GM12878 (cell line): Measurements from ENCODE around the gene ANO1. TPM values are rescaled to one million over a fixed set of nuclear protein-coding genes. Genes with fewer than 3 reads are reported as not detected.

Source experiments
- ATAC-seq: fragments of 200-7000 bp; cut with Tn5 transposase; 3 replicates; pipeline ENCODE4 v1.9.1; 2020; ENCODE audit warnings: mild to moderate bottlenecking, moderate library complexity
- BruUV-seq: library from RNA; stranded (reverse); fragments of 400-500 nt; replicated peaks from 2 replicates; lab custom pipeline; 2021; lab: Mats Ljungman, UMichigan
- CTCF ChIA-PET: fragments of 300-600 bp; sonication (Branson Sonifier 250); formaldehyde crosslinking; extraction: SDS; loops from one replicate; lab custom pipeline; 2021; ENCODE audit warnings: inconsistent platforms; lab: Yijun Ruan, JAX
- POLR2A ChIA-PET: fragments of 350-600 bp; formaldehyde crosslinking; extraction: SDS; loops from one replicate; lab custom pipeline; 2021; ENCODE audit warnings: inconsistent platforms; lab: Charles Lee
- RAD21 ChIA-PET: fragments of 300-600 bp; sonication (Branson Sonifier 250); formaldehyde crosslinking; loops from one replicate; lab custom pipeline; 2023; ENCODE audit warnings: antibody characterized with exemption; ENCODE audit not compliant: unreplicated experiment; lab: Charles Lee
- SMC1A ChIA-PET: fragments of 300-600 bp; sonication (Branson Sonifier 250); formaldehyde crosslinking; loops from one replicate; lab custom pipeline; 2023; ENCODE audit not compliant: unreplicated experiment, uncharacterized antibody; lab: Charles Lee
- DNase-seq: peaks from one replicate; pipeline ENCODE4 v3.0.0-alpha.2; 2011; ENCODE audit warnings: low read depth, low spot score
- FAIRE-seq: peaks from 3 replicates; lab custom pipeline; 2011; peaks lifted over from hg19 to GRCh38; lab: Jason Lieb, UNC
- H2AFZ ChIP-seq: 2 replicates; pipeline ENCODE4 v1.6.0; 2011; ENCODE audit warnings: low read depth, low read length, control low read depth; ENCODE audit not compliant: control insufficient read depth
- H3K27ac ChIP-seq: 2 replicates; pipeline ENCODE4 v1.5.1; 2011; ENCODE audit warnings: control low read depth; ENCODE audit not compliant: control insufficient read depth, insufficient read depth
- H3K27me3 ChIP-seq, 2 experiments: replicated peaks in 1 of 2; 2 replicates each; pipeline versions ENCODE4 v1.6.0 to v1.6.1; 2011; ENCODE audit warnings: low read length in 1 of 2; ENCODE audit not compliant: control insufficient read depth in 2 of 2, insufficient read depth in 2 of 2
- H3K36me3 ChIP-seq, 2 experiments: 2 replicates each; pipeline ENCODE4 v1.5.1; 2011; ENCODE audit warnings: low read length in 1 of 2; ENCODE audit not compliant: control insufficient read depth in 2 of 2, insufficient read depth in 2 of 2
- H3K4me1 ChIP-seq: 2 replicates; pipeline ENCODE4 v1.6.1; 2011; ENCODE audit warnings: mild to moderate bottlenecking, low read length, moderate library complexity, mixed read lengths; ENCODE audit not compliant: control insufficient read depth, insufficient read depth
- H3K4me2 ChIP-seq: 2 replicates; pipeline ENCODE4 v1.6.0; 2011; ENCODE audit warnings: control low read depth; ENCODE audit not compliant: control insufficient read depth, insufficient read depth
- H3K4me3 ChIP-seq: fragments of 200-600 bp; sonication (generic); 2 replicates; pipeline ENCODE4 v1.5.1; 2016
- H3K79me2 ChIP-seq: 2 replicates; pipeline ENCODE4 v1.6.0; 2011; ENCODE audit warnings: low read length; ENCODE audit not compliant: control insufficient read depth, insufficient read depth
- H3K9ac ChIP-seq: 2 replicates; pipeline ENCODE4 v1.8.0; 2011; ENCODE audit warnings: low read length, control low read depth, mixed read lengths; ENCODE audit not compliant: control insufficient read depth, insufficient read depth
- H3K9me3 ChIP-seq: replicated peaks from 3 replicates; pipeline ENCODE4 v1.5.1; 2011; ENCODE audit warnings: mild to moderate bottlenecking, low read length; ENCODE audit not compliant: control insufficient read depth, insufficient read depth
- H4K20me1 ChIP-seq: 2 replicates; pipeline ENCODE4 v1.6.0; 2011; ENCODE audit not compliant: control insufficient read depth, insufficient read depth
- CEBPB ChIP-seq, 2 experiments: fragments of 150-350 bp in 1 of 2; IDR thresholded peaks; 2 replicates each; pipeline ENCODE4 v1.6.1; 2012 to 2014; ENCODE audit warnings: low read depth in 2 of 2, low read length in 2 of 2, borderline replicate concordance in 1 of 2, inconsistent platforms in 1 of 2
- EP300 ChIP-seq, 2 experiments: fragments of 150-350 bp in 1 of 2; IDR thresholded peaks; 2 replicates each; pipeline ENCODE4 v1.6.1; 2011 to 2012; ENCODE audit warnings: low read depth in 2 of 2, low read length in 2 of 2, borderline replicate concordance in 1 of 2, improper control_type of control experiment in 1 of 2, inconsistent platforms in 1 of 2; ENCODE audit not compliant: control insufficient read depth in 1 of 2
- MXI1 ChIP-seq: fragments of 150-350 bp; IDR thresholded peaks from 2 replicates; pipeline ENCODE4 v1.6.1; 2011; ENCODE audit warnings: low read depth, mild to moderate bottlenecking, inconsistent platforms, low read length, improper control_type of control experiment
- NFYB ChIP-seq: IDR thresholded peaks from 2 replicates; pipeline ENCODE4 v1.6.1; 2011; ENCODE audit warnings: low read depth, mild to moderate bottlenecking, low read length, improper control_type of control experiment, moderate library complexity; ENCODE audit not compliant: insufficient read depth
- NKRF ChIP-seq: fragments of 450-650 bp; conservative IDR thresholded peaks from 2 replicates; pipeline ENCODE4 v1.6.1; 2017; ENCODE audit warnings: mild to moderate bottlenecking, moderate library complexity
- PML ChIP-seq: IDR thresholded peaks from 2 replicates; pipeline ENCODE4 v1.6.1; 2012; ENCODE audit warnings: low read length, inconsistent platforms
- POLR2AphosphoS5 ChIP-seq: IDR thresholded peaks from 2 replicates; pipeline ENCODE4 v1.6.1; 2011; ENCODE audit warnings: mild to moderate bottlenecking, low read length, inconsistent platforms
- RAD21 ChIP-seq: IDR thresholded peaks from 2 replicates; pipeline ENCODE4 v1.6.1; 2011; ENCODE audit warnings: mild to moderate bottlenecking, low read depth, low read length, moderate library complexity; ENCODE audit not compliant: insufficient read depth
- RB1 ChIP-seq: fragments of 450-650 bp; formaldehyde crosslinking; IDR thresholded peaks from 2 replicates; pipeline ENCODE4 v1.6.1; 2017; ENCODE audit warnings: mild to moderate bottlenecking, borderline replicate concordance
- RELB ChIP-seq: fragments of 450-650 bp; IDR thresholded peaks from 2 replicates; pipeline ENCODE4 v1.6.1; 2017; ENCODE audit warnings: low read depth, mild to moderate bottlenecking, moderate library complexity
- SIN3A ChIP-seq: IDR thresholded peaks from 2 replicates; pipeline ENCODE4 v1.6.1; 2012; ENCODE audit warnings: low read depth, low read length, improper control_type of control experiment
- SPI1 ChIP-seq: IDR thresholded peaks from 2 replicates; pipeline ENCODE4 v1.6.1; 2011; ENCODE audit warnings: low read depth, mild to moderate bottlenecking, low read length, moderate library complexity, borderline replicate concordance; ENCODE audit not compliant: insufficient read depth
- TCF7 ChIP-seq: IDR thresholded peaks from 2 replicates; pipeline ENCODE4 v1.6.1; 2014; ENCODE audit warnings: antibody characterized with exemption, borderline replicate concordance
- ZNF384 ChIP-seq: IDR thresholded peaks from 2 replicates; pipeline ENCODE4 v1.6.1; 2012; ENCODE audit warnings: low read depth, mild to moderate bottlenecking, low read length, improper control_type of control experiment, borderline replicate concordance
- ZNF687 ChIP-seq: fragments of 450-650 bp; IDR thresholded peaks from 2 replicates; pipeline ENCODE4 v1.6.1; 2017; ENCODE audit warnings: mild to moderate bottlenecking, moderate library complexity
- WGBS: methylation state at CpG from one replicate; pipeline ENCODE4 v1.1.6; 2016; ENCODE audit warnings: low lambda C conversion rate; ENCODE audit not compliant: insufficient replicate concordance, insufficient coverage; ENCODE audit errors: missing lambda C conversion rate; 5-methylcytosine and 5-hydroxymethylcytosine counted together
- in situ Hi-C: fragments of 300-500 bp; cut with MboI; formaldehyde crosslinking; loops from 9 replicates; pipeline ENCODE4 v1.14.3; 2018; ENCODE audit warnings: mixed read lengths
- intact Hi-C: fragments of 100-400 bp; cut with micrococcal nuclease; formaldehyde crosslinking; loops from one replicate; pipeline ENCODE4 v1.14.2; 2022; ENCODE audit not compliant: unreplicated experiment
- polyA plus RNA-seq, 11 experiments: library from polyadenylated mRNA; depleted of rRNA in 4 of 11; unstranded in 6 of 11; stranded (reverse) in 5 of 11; fragments of >200 nt; fragmentation: Nextera tagmentation in 4 of 11; fragmentation: Illumina TruSeq in 1 of 11; extraction: Ambion mirVana in 4 of 11; extraction: Trizol in 1 of 11; gene quantifications; 1 replicate in 1 of 11; 2 replicates in 10 of 11; pipeline versions ENCODE4 v1.2.1 to v1.2.3, GENCODE V29; 2011 to 2016; ENCODE audit warnings: inconsistent platforms in 2 of 11, missing spikeins in 2 of 11, low read depth in 1 of 11
- total RNA-seq, 4 experiments: library from RNA; depleted of rRNA in 3 of 4; stranded (reverse); fragments of >200 nt in 3 of 4; fragmentation: Illumina TruSeq in 1 of 4; extraction: Trizol in 1 of 4; gene quantifications; 2 replicates each; pipeline versions ENCODE4 v1.2.1 to v1.2.3, GENCODE V29; 2013 to 2021

Gene ANO1
- total and polyA plus RNA-seq, 10 of the 15 experiments (the other 5 are each of a cell fraction or from before 2014, with no cell fraction given), result 0.01 to 0.38 (median 0.06) TPM; not detected in 7

- FAIRE-seq (no peak), ATAC-seq (no peak), DNase-seq (no peak)
- Histone ChIP-seq H3K27ac (no peak overlapping the region), H3K27me3 (peaks cover 2 to 3% of the 10 kb centered on the region in 2 experiments; a peak in 2 of 4 replicates), H3K79me2 (no peaks in the 10 kb centered on the region), H4K20me1 (no peaks in the 10 kb centered on the region), H3K36me3 (no peaks in the 10 kb centered on the region), H3K4me2 (no peak overlapping the region), H3K4me1 (no peaks in the 10 kb centered on the region), H3K9me3 (no peaks in the 10 kb centered on the region), H3K9ac (no peak overlapping the region), H2AFZ (no peak overlapping the region), H3K4me3 (no peak overlapping the region)
- in situ Hi-C loops, result no loop called here
- BruUV-seq, result no TSS peak
- RAD21 ChIA-PET, result no interaction called here
- CTCF ChIA-PET, result interaction anchor here (0.5 to 1.1 kb wide), 2 partner anchors 108 to 155 kb away, joined by 3 to 4 read pairs; no protein-coding TSS in a partner anchor
- POLR2A ChIA-PET, result no interaction called here
- SMC1A ChIA-PET, result interaction anchor here (0.7 kb wide), 1 partner anchor 16 kb away, joined by 3 read pairs; no protein-coding TSS in a partner anchor
- WGBS, result 37% methylated on average over 26 of the region's 32 CpGs
- intact Hi-C loops, result no loop called here
- TF ChIP-seq NFYB (no peak), SPI1 (no peak), PML (no peak), NKRF (no peak), CEBPB (IDR thresholded peaks at IDR 0.05; ENCODE audit: borderline replicate concordance in 1 of 2, low read depth in 2 of 2, low read length in 2 of 2) (no peak), RB1 (no peak), SIN3A (no peak), POLR2AphosphoS5 (no peak), TCF7 (no peak), RAD21 (no peak), RELB (no peak), ZNF687 (no peak), ZNF384 (no peak), EP300 (IDR thresholded peaks at IDR 0.05; ENCODE audit: borderline replicate concordance in 1 of 2, control insufficient read depth in 1 of 2, low read depth in 2 of 2, low read length in 2 of 2) (no peak), MXI1 (no peak)
Measured at GRCh38 chr11:70087446-70088167, 9.5 kb downstream of the ANO1 start.
